Body of pancreas (tissue), 4 donors: ENCODE measurements around the gene USP5.

Experiments used
- CTCF ChIP-seq, 7 experiments: fragments of 450-650 bp in 4 of 7; fragments of 200-600 bp in 3 of 7; sonication (generic) in 3 of 7; IDR thresholded peaks; one replicate each; pipeline ENCODE4 v1.5.1; 2016 to 2019; ENCODE audit warnings: antibody characterized with exemption in 7 of 7
- POLR2A ChIP-seq, 3 donors: fragments of 450-650 bp; IDR thresholded peaks; one replicate each; pipeline ENCODE4 v1.6.1; 2016; ENCODE audit warnings: antibody characterized with exemption in 3 of 3, mild to moderate bottlenecking in 2 of 3

GRCh38 chr12:6884539-6884938 is 32.6 kb downstream of the USP5 start:
- TF ChIP-seq CTCF (IDR thresholded peaks at IDR 0.05) (no peak), POLR2A (IDR thresholded peaks at IDR 0.05) (no peak)
